Measurements from ENCODE around the gene CIZ1.
"Not testable (repeated sequence)": the region's sequence is repeated elsewhere in the genome, so short reads cannot be mapped to it uniquely, and the experiment has no call there.

The CIZ1 gene

DNA sequence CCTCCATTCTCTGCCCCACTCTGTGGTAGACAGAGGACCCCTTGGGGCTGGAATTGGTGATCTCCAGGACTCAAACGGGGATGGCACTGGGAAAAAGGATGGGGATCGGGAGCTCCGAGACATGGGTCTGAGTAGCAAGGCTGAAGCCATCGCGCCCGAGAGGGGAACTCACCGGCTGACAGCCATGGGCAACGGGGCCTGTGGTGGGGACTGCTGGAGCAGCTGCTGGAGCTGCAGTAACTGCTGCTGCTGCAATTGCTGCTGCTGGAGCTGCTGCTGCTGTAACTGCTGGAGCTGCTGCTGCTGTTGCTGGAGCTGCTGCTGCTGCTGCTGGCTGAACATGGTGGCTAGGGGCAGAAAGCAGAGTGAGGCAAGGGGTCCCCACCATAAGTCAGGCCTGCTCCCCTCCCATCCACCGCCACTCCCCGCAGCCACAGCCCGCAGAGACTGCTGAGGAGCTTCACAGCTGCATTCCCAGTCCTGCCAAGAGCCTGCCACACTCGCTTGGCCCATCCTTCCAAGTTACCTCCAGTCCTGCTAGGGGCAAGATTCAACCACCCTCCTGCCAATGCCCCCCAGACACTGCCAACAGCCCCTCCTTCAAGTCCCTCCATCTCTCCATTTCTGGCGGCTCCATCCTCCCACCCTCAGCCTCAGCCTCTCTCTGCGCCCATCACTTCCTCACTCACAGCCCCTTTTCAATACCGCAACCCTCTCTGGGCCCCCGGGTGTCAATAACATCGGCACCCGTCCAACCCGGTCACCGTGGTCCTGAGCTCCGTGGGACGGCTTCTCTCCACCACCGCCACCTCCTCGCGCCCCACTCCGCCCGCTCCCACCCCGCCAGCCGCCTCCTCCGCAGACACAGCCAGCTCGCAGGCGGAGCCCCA, 611 bp downstream of the CIZ1 start:
- DNase-seq (ENCODE audit: low spot score) = peak; percentile 35

DNA sequence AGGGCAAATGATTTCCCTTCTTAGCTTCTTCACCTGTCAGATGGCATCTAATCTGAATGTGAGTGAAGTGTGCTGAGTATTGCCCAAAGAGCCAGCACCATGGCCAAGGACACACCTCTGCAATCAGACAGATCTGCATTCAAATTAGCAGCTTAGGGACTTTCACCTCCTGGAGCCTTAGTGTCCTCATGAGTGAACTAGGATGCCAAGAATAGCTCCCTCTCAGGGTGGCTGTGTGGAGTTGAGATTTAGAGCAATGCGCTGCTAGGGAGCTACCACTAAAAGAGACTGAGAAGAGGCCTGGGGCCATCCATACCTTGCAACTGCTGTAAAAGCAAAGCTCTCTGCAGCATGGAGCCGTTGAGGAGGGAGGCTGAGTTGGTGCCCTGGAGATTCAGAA, 1.4 kb downstream of the CIZ1 start:
- DNase-seq (ENCODE audit: low spot score) = no peak

DNA sequence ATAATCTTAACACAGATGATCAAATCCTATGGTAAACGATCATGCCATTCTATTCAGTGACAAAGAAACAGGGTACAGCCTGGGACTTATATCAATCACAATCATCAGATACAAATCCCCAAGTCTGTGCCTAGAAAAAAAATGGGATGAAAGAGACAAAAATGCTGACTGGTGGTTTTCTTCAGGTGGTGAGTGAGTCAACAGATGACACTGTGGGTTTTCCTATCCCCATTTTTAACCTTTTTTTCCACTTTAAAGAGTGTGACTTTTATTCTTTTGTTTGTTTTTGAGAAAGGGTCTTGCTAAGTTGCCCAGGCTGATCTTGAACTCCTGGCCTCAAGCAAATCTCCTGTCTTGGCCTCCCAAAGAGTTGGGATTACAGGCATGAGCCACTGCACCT, 3.2 kb downstream of the CIZ1 start:
- no peak for DNase-seq (ENCODE audit: low spot score)

DNA sequence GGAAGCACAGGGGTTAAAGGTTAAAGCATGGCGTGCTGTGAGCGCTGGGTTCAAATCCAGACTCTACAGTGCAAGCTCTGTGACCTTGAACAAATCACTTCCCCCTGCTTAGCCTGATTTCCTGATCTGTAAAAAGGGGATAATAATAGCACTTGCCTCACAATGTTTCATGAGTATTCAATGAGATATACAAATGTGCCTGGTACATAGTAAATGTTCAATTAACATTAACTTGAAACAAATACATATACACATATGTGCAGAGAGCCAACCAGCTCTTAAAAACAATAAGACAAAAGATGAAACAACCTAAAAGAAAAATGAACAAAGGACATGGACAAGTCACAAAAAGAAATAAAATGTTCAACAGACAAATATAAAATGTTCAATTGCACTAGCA, 4.0 kb downstream of the CIZ1 start:
- no peak for DNase-seq (ENCODE audit: low spot score)

GRCh38 chr9:128185979-128186965, 5.1 kb downstream of the CIZ1 start:
- DNase-seq (ENCODE audit: low spot score) = no peak

GRCh38 chr9:128182893-128183588, 8.3 kb downstream of the CIZ1 start:
- no peak for DNase-seq (ENCODE audit: low spot score)

GRCh38 chr9:128181480-128181879, 9.9 kb downstream of the CIZ1 start:
- DNase-seq (ENCODE audit: low spot score) = not testable (repeated sequence)

GRCh38 chr9:128180447-128180846, 10.9 kb downstream of the CIZ1 start:
- DNase-seq (ENCODE audit: low spot score) = no peak

DNA sequence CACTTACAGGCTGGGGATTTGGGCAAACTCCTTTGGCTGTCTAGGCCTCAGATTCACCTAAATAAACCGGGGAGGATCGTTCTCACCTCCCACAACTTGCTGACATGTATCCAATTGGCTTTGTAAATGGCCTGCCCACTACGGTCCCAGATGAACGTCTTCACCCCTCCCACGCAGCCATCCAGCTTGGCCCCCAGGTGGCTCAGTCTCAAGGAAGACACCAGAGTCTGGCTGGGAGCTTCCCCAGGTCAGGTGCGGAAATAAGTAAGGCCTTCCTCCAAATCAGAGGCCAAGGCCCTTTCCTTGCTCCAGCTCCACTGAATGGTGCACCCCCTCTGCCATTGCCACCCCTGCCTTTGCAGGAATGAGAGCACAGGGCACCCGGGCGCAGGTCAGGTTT, 11.4 kb downstream of the CIZ1 start:
- no peak for DNase-seq (ENCODE audit: low spot score)

GRCh38 chr9:128178806-128179431, 12.5 kb downstream of the CIZ1 start:
- DNase-seq (ENCODE audit: low spot score) = no peak

DNA sequence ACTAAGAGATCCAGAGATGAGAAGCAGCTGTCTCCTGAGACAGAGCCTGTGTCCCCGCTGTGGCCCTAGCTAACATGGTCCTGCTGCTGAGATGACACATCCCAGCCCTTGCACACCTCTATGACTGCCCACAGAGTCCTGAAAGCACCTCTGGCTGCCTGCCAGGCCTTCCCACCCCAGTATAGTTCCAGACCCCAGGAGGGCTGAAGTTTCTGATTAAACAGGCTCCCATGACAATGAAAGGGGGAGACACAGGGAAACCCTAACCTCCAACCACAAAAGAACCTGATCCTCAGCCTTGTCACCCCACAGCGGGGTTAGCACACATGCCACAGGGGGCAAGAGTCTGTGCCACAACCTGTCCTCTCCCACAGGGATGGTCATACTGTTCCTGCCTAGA, 15.6 kb downstream of the CIZ1 start:
- no peak for DNase-seq (ENCODE audit: low spot score)

DNA sequence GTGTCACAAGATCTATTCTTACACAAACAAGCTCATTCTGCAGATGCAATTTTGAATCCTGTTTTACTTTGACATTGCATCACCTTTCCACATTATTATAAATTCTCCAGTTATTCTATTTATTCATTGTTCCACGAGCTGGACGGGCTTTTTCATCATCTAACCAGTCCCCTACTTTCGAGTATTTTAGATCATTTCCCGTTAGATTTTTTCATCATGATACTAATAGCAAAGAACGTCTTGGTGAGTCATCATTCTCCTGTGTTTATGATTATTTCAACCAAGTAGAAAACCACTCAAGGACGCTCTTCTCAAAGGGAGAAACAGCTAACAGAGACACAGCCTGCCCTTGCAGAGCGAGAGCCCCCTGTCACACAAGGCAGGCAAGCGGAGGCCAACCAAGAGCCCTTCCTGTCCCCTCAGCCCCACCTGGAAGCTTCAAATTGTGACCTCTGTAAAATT, 16.2 kb downstream of the CIZ1 start:
- DNase-seq (ENCODE audit: low spot score) = no peak

GRCh38 chr9:128174062-128174461, 17.3 kb downstream of the CIZ1 start:
- no peak for DNase-seq (ENCODE audit: low spot score)

- DNase-seq (ENCODE audit: low spot score) = no peak
These were observed 21.4 kb downstream of the CIZ1 start for GRCh38 chr9:128169925-128170324.

GRCh38 chr9:128169492-128169891, 21.9 kb downstream of the CIZ1 start:
- DNase-seq (ENCODE audit: low spot score) = no peak

DNA sequence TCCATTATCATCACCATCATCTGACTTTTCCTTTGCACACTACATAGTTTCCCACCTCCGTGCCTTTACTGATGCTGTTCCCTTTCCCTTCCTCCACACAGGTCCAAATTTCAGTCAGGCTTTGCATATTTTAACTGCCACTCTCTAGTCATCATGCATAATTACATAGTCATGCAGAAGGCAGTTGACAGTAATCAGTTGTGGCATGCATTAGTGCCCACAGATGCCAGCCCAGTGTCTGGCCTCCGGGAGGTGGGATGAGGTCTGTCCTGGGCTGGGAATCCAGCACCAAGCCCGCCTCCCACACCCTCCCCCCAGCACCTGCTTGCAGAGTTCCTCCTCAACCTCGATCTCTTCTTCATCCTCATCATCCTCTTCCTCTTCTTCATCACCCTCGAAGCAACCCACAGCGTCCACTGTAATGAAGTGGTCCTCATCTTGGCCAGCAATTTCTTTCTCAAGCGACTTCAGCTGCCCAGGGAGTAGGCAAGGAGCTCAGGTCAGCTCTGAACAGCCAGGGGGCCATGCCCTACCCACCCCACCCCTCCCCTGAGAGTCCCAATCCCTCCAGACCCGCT, 22.6 kb downstream of the CIZ1 start:
- DNase-seq (ENCODE audit: low spot score) = no peak

DNA sequence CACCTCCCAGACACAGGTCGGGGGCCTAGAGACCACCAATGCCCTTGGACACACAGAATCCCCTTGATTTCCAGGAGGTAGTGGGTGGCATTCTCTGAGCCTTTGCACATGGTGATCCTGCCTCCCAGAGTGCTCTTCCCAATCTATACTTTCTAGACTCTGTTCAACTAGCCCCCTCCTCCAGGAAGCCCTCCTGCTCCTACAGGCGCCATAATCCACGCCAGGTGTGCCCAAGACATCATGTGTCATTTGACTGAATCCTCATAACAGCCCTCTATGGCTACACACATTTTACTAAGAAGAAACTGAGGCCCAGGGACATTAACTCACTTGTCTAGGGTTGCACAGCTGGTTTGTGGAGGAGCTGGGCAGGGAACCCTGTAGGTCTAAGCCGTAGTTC, 24.2 kb downstream of the CIZ1 start:
- DNase-seq (ENCODE audit: low spot score) = no peak

DNA sequence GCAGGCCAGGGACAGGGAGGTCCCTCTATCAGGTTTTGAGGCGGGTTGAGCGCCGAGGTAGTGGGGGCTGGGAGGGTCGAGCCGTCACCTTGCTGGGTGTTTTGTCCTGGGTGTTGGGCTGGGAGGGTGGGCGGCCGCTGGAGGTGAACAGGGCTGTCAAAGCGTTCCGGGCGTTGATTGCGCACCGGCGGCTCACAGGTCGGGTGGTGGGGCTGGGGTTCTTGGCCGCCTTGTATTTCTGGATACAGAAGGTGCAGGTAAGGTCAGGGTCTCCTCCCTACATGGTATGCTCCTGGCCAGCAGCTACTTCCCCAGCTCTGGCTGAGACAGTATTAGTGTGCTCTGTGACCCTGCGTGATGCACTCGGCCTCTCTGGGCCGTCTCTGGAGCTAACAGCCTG, 25.2 kb downstream of the CIZ1 start:
- DNase-seq (ENCODE audit: low spot score) = no peak

DNA sequence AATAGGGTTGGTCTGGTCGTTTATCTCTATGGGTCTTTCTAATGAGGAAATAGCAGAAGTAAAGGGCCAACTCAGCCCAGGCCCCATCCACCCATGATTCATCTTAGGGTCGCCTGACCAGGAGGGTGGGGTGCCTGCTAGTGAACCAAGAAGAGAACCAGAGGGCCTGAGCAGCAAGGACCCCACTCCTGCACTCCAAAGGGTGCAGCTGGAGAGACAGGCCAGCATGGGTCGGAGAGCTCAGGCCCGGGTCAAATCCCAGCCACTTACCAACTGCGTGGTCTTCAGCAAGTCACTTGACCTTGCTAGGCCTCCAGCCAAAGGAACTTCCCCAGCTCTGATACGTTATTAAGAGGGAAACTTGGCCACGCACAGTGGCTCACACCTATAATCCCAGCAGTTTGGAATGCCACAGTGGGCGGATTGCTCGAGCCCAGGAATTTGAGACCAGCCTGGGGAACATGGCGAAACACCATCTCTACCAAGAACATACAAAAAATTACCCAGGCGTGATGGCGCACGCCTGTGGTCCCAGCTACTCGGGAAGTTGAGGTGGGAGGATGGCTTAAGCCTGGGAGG, 27.0 kb downstream of the CIZ1 start:
- DNase-seq (ENCODE audit: low spot score) = no peak

DNA sequence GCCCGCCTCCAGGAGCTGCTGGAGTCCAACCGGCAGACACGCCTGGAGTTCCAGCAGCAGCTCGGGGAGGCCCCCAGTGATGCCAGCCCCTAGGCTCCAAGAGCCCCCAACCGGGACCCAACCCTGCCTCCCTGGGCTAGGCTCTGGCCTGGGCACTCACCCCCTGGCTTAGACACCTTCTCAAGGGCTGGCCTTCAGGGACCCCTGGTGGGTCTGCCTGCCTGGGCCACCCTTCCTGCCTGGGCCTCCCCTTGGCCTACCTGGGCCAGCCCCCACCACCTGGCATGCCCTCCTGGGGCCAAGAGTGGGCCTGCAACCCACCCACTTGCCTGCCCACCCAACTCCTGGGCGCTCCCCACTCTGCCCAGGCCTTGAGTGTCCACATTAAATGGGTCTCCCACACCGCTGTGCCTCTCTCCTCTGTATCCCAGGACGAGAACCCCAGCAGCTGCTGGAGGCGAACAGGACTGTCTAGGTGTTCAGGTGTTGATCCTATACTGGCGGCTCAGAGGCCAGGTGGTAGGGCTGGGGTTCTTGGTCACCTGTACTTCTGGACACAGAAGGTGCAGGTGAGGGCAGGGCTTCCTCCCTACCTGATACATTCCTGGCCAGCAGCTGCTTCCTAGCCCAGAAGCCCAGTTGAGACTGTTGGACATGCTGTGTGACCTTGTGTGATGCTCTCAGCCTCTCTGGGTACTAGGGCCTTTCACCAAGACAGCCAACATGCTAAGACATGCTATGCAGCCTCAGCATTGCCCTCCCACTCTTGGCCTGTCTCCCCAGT, 27.7 kb downstream of the CIZ1 start:
- no peak for DNase-seq (ENCODE audit: low spot score)
